Raji (cell line): ENCODE results near the gene OR6C76.

Experiments used
- POLR2A ChIP-seq: IDR thresholded peaks from 2 replicates; pipeline ENCODE4 v1.6.1; 2011; ENCODE audit warnings: low read depth, low read length, control low read depth; ENCODE audit not compliant: insufficient read depth

The OR6C76 gene

GRCh38 chr12:55425954-55426353, at the start of gene OR6C76:
TSS of gene OR6C76 (plus strand) at chr12:55426254. CDS start at chr12:55426254, 0 bp downstream.
- no peak for TF ChIP-seq POLR2A

GRCh38 chr12:55385891-55386290, 40.2 kb upstream of the OR6C76 start:
- no peak for TF ChIP-seq POLR2A

- no peak for TF ChIP-seq POLR2A
Observed at GRCh38 chr12:55392032-55392795, 33.8 kb upstream of the OR6C76 start.

DNA sequence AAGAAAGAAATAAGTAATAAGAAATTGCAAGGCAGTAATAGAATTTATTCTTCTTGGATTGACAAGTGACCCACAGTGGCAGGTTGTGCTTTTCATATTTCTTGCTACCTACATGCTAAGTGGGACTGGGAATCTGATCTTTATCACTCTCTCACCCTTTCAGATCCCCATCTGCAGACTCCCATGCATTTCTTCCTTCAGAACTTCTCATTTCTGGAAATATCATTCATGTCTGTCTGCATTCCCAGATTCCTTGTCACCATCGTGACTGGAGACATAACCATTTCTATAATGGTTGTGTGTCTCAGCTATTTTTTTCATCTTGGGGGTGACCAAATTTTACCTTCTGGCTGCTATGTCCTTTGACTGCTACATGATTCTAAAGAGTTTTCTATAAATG, 29.7 kb upstream of the OR6C76 start:
- TF ChIP-seq POLR2A = no peak

GRCh38 chr12:55400229-55400628, 25.8 kb upstream of the OR6C76 start, which contains the start of gene OR6C65:
TSS of gene OR6C65 (plus strand) at chr12:55400529. CDS start at chr12:55400529, 0 bp downstream.
- no peak for TF ChIP-seq POLR2A

GRCh38 chr12:55407866-55408265, 18.2 kb upstream of the OR6C76 start:
- no peak for TF ChIP-seq POLR2A

- no peak for TF ChIP-seq POLR2A
Observed at GRCh38 chr12:55416961-55417360, 9.1 kb upstream of the OR6C76 start.

DNA sequence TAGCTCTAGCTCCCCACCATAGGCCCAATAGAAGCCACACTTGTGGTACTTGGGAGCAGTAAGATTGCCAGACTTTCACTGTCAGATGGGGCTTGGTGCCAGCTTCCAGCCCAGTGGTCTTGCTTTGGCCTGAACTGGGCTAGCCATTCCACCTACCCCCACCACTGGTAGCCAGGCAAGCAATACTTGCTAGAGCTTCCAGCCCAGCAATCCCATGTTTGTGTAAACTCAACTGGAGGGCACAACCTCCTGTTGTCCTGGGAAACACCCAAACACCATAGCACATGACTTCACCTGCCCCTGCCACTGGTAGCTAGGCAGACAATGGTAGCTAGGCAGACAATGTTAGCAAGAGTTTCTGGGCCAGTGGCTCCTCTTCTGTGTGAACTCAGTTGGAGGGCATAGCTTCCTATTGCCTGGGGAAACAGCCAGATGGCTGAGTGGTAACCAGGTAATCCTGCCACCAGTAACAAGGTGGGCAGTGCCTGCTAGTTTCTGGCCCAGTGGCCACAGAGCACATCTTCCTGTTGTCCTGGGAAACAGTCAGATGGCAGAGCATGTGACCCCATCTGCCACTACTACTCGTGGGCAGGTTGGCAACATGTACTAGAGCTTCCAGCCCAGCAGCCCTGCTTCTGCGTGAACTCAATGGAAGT, 5.6 kb upstream of the OR6C76 start:
- TF ChIP-seq POLR2A = no peak

- no peak for TF ChIP-seq POLR2A
Observed at GRCh38 chr12:55428331-55429243, 2.5 kb downstream of the OR6C76 start.

DNA sequence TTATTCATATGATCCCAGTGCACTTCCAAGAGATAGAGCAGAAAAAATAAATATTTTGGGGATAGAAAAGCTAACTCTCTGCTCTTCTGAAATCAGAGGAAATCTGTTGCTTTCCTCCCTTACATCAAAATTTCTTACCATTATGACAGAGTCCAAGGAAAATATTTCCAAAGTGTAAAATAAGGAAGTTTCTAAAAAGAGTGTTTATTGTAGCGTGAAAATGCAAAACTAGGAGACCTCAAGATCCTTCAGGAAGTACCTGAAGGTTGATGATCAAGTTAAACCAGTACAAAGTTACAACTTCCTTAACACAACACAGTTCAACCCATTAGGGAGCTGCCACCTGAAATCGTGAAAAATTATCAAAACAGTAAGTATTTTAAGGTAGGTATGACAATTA, 17.7 kb downstream of the OR6C76 start, which contains the start of gene OR6C2:
Gene OR6C2, plus strand, starts transcription at position 301 of the 400 bp plus-strand sequence. CDS start 8,138 bp downstream, outside the sequence.
- TF ChIP-seq POLR2A = no peak

DNA sequence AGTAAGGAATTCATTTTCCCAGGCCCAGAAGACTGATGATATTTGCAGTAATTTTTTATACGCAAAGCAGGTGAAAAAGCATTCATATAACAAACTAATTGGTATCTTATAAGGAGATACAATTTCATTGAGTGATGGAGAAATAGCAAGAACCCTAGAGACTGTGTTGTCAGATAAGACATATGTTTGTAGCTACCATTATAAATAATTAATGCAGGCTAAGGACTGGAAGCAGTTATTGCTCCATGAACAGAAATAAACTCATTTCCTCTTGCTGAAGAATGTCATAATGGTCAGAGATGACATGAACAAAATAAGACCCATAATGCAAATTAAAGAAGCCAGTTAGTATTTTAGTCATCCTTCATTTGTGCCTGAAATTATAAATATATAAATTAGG, 19.3 kb downstream of the OR6C76 start:
- TF ChIP-seq POLR2A = no peak

- no peak for TF ChIP-seq POLR2A
Observed at GRCh38 chr12:55446326-55446725, 20.3 kb downstream of the OR6C76 start.

DNA sequence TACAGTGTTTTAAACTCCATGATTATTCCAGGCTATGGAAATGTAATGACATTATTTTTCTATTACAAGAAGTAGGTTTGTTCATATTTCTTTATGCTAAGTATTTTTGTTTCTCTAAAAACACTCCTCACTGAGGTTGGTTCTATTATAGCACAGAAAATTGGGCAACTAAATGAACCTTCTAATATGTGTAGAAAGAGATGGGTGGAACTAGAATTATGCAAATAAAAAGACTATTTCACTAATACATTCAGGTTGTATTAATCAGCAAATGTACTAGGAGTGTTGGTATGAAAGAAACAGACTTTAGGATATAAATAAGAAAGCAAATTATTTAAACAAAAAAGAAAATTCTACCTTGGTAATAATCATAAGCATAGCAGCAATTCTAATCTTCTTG, 22.8 kb downstream of the OR6C76 start:
- no peak for TF ChIP-seq POLR2A

DNA sequence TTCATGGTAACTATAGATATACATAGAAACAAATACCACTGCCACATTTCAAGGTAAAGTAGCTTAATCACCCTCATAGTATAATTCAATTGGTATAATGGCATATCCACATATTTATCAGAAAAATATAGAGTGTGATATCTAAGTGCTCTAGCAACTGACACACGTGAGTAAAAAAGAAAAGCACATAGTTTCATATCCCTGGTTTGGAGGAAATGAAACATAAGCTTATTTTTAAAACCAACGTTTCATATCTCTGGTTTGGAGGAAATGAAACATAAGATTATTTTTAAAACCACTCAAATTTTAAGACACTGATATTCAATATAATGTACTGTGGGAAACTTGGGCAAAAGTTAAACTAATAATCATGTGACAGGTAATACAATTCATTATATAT, 41.8 kb downstream of the OR6C76 start:
- TF ChIP-seq POLR2A = no peak

- TF ChIP-seq POLR2A = no peak
Observed at GRCh38 chr12:55469291-55469690, 43.2 kb downstream of the OR6C76 start.
